ENCODE data around the gene RPLP2.

Gene RPLP2

GRCh38 chr11:809287-810039 is at the start of gene RPLP2:
Gene RPLP2, plus strand, starts transcription at chr11:809967. Its CDS starts 268 bp downstream, at chr11:810235.
- DNase-seq, result peak; percentile 98

GRCh38 chr11:760236-760635 is 49.5 kb upstream of the RPLP2 start:
- DNase-seq, result no peak

- DNase-seq, result no peak
Measured at GRCh38 chr11:761526-762108, 48.1 kb upstream of the RPLP2 start.

GRCh38 chr11:762421-763072 is 47.2 kb upstream of the RPLP2 start:
- DNase-seq, result no peak

- DNase-seq, result no peak
Measured at GRCh38 chr11:763073-763463, 46.7 kb upstream of the RPLP2 start.

GRCh38 chr11:763549-764321 is 46.0 kb upstream of the RPLP2 start:
- DNase-seq, result no peak

- no peak for DNase-seq
Measured at GRCh38 chr11:764322-765024, 45.3 kb upstream of the RPLP2 start.

GRCh38 chr11:765025-765801 is 44.6 kb upstream of the RPLP2 start:
- DNase-seq, result peak; percentile 62

GRCh38 chr11:765802-766091 is 44.0 kb upstream of the RPLP2 start:
- no peak for DNase-seq

GRCh38 chr11:766106-766935 is 43.4 kb upstream of the RPLP2 start:
- DNase-seq, result no peak

GRCh38 chr11:766936-767210 is 42.9 kb upstream of the RPLP2 start:
- no peak for DNase-seq

- no peak for DNase-seq
Measured at GRCh38 chr11:767238-767637, 42.5 kb upstream of the RPLP2 start.

- DNase-seq, result no peak
Measured at GRCh38 chr11:769887-770641, 39.7 kb upstream of the RPLP2 start.

GRCh38 chr11:770642-771616 is 38.8 kb upstream of the RPLP2 start:
- no peak for DNase-seq

GRCh38 chr11:771617-772204 is 38.1 kb upstream of the RPLP2 start:
- no peak for DNase-seq

- DNase-seq, result no peak
Measured at GRCh38 chr11:772429-773390, 37.1 kb upstream of the RPLP2 start.

GRCh38 chr11:773425-773824 is 36.3 kb upstream of the RPLP2 start:
- DNase-seq, result no peak

- no peak for DNase-seq
Measured at GRCh38 chr11:773830-774229, 35.9 kb upstream of the RPLP2 start.

Data from activated CD4-positive, alpha-beta T cell treated with anti-CD3 and anti-CD28 coated beads, Interleukin-2, amount 50 U/mL, for 16 hours (primary cell).